ENCODE data around the gene LRPAP1.

- TF ChIP-seq POLR2AphosphoS5 (IDR thresholded peaks at IDR 0.05) (no peak), CTCF (IDR thresholded peaks at IDR 0.05; ENCODE audit: poor library complexity, severe bottlenecking) (no peak), RAD21 (conservative IDR thresholded peaks at IDR 0.05) (no peak), EZH2 (IDR thresholded peaks at IDR 0.05; ENCODE audit: borderline replicate concordance, insufficient read depth, low read length, poor library complexity, severe bottlenecking) (no peak), EP300 (conservative IDR thresholded peaks at IDR 0.05; ENCODE audit: poor library complexity, severe bottlenecking) (no peak), MXI1 (conservative IDR thresholded peaks at IDR 0.05; ENCODE audit: poor library complexity, severe bottlenecking) (no peak), REST (IDR thresholded peaks at IDR 0.05; ENCODE audit: borderline replicate concordance) (no peak), SMC3 (conservative IDR thresholded peaks at IDR 0.05; ENCODE audit: poor library complexity) (no peak), TAF1 (IDR thresholded peaks at IDR 0.05; ENCODE audit: low read depth) (no peak)
Measured at GRCh38 chr4:3572363-3572762, 40.1 kb upstream of the LRPAP1 start.
